GM12891 (cell line): ENCODE data around the gene PTPRN.

Source experiments
- DNase-seq: peaks from one replicate; pipeline ENCODE4 v3.0.0; 2011; ENCODE audit warnings: low spot score; ENCODE audit not compliant: insufficient read length
- FAIRE-seq: peaks from 2 replicates; lab custom pipeline; 2011; peaks lifted over from hg19 to GRCh38; lab: Jason Lieb, UNC
- PAX5 ChIP-seq: IDR thresholded peaks from 2 replicates; pipeline ENCODE4 v1.6.1; 2011; ENCODE audit warnings: low read length, moderate library complexity, mild to moderate bottlenecking; ENCODE audit not compliant: insufficient read depth, severe bottlenecking
- POLR2A ChIP-seq: IDR thresholded peaks from 2 replicates; pipeline ENCODE4 v1.6.1; 2011; ENCODE audit warnings: low read depth, low read length, control low read depth
- POLR2AphosphoS5 ChIP-seq: IDR thresholded peaks from 2 replicates; pipeline ENCODE4 v1.6.1; 2011; ENCODE audit warnings: low read depth, low read length, control low read depth
- POU2F2 ChIP-seq: IDR thresholded peaks from 2 replicates; pipeline ENCODE4 v1.6.1; 2011; ENCODE audit warnings: low read depth, mild to moderate bottlenecking, control low read depth, low read length, moderate library complexity
- SPI1 ChIP-seq: IDR thresholded peaks from 2 replicates; pipeline ENCODE4 v1.6.1; 2011; ENCODE audit warnings: low read depth, low read length, control low read depth
- TAF1 ChIP-seq: IDR thresholded peaks from 2 replicates; pipeline ENCODE4 v1.6.1; 2011; ENCODE audit warnings: low read depth, low read length, control low read depth

The PTPRN gene

GRCh38 chr2:219248845-219249202, 60.4 kb downstream of the PTPRN start:
- DNase-seq (no peak), FAIRE-seq (no peak)
- no peak for TF ChIP-seq POU2F2
- no peak for TF ChIP-seq PAX5
- no peak for TF ChIP-seq TAF1
- TF ChIP-seq SPI1 = no peak
- TF ChIP-seq POLR2AphosphoS5 = no peak
- no peak for TF ChIP-seq POLR2A

GRCh38 chr2:219247678-219248642, 61.2 kb downstream of the PTPRN start:
- no peak for DNase-seq
- peak; percentile 16 for FAIRE-seq

GRCh38 chr2:219246559-219246958, 62.6 kb downstream of the PTPRN start:
- TF ChIP-seq POLR2AphosphoS5 = no peak
- no peak for TF ChIP-seq TAF1
- TF ChIP-seq PAX5 = no peak
- TF ChIP-seq SPI1 = no peak
- FAIRE-seq (no peak), DNase-seq (no peak)

More at GRCh38 chr2:219247678-219248642, 61.2 kb downstream of the PTPRN start:
- no peak for TF ChIP-seq PAX5
- TF ChIP-seq POLR2A = no peak
- no peak for TF ChIP-seq TAF1
- no peak for TF ChIP-seq POU2F2
- no peak for TF ChIP-seq SPI1
- TF ChIP-seq POLR2AphosphoS5 = no peak

GRCh38 chr2:219245899-219246230, 63.3 kb downstream of the PTPRN start:
- no peak for DNase-seq
- no peak for FAIRE-seq
- TF ChIP-seq POLR2AphosphoS5 = no peak
- TF ChIP-seq PAX5 = no peak
- no peak for TF ChIP-seq POLR2A
- TF ChIP-seq TAF1 = no peak
- TF ChIP-seq POU2F2 = no peak
- no peak for TF ChIP-seq SPI1

- DNase-seq = peak; percentile 99
- TF ChIP-seq PAX5 = no peak
- no peak for TF ChIP-seq POU2F2
- peak; percentile 68; the same call in 1 of the 2 replicates for TF ChIP-seq TAF1
- 0 out of 2 replicates have a peak, but pooled peaks have one; percentile 36 for TF ChIP-seq SPI1
- TF ChIP-seq POLR2AphosphoS5 = peak; percentile 77
- peak; percentile 85 for TF ChIP-seq POLR2A
- FAIRE-seq = peak; percentile 96
These were observed 63.9 kb downstream of the PTPRN start, which contains the start of the genes GLB1L and STK16 for GRCh38 chr2:219245148-219245898. TSS of gene GLB1L (minus strand) at chr2:219245444. CDS start at chr2:219243573, 1,871 bp downstream. TSS of gene STK16 (plus strand) at chr2:219245479. CDS start at chr2:219246000, 521 bp downstream.

GRCh38 chr2:219244789-219245147, 64.4 kb downstream of the PTPRN start:
- no peak for DNase-seq
- TF ChIP-seq POU2F2 (no peak), SPI1 (no peak), POLR2AphosphoS5 (no peak), POLR2A (no peak), PAX5 (no peak), TAF1 (no peak)
- peak; percentile 61 for FAIRE-seq

- no peak for DNase-seq
- TF ChIP-seq POLR2A = no peak
These were observed 65.9 kb downstream of the PTPRN start for GRCh38 chr2:219243291-219243761.

More at GRCh38 chr2:219243291-219243761, 65.9 kb downstream of the PTPRN start:
- no peak for FAIRE-seq
